Stimulated activated CD4-positive, alpha-beta T cell treated with anti-CD3 and anti-CD28 coated beads, Interleukin-15, amount 100 ng/mL, for 24 hours (primary cell): ENCODE results near the gene TBC1D30.
"Not testable (repeated sequence)": the region's sequence is repeated elsewhere in the genome, so short reads cannot be mapped to it uniquely, and the experiment has no call there.

Source experiments
- DNase-seq: peaks from one replicate; pipeline ENCODE4 v3.0.0-alpha.2; 2020

Gene TBC1D30

GRCh38 chr12:64824500-64825142 is at the start of gene TBC1D30:
TSS of gene TBC1D30 (plus strand) at chr12:64824647. CDS start at chr12:64824880, 233 bp downstream.
- DNase-seq, result peak; percentile 51

- DNase-seq, result not testable (repeated sequence)
These were observed 49.2 kb upstream of the TBC1D30 start for GRCh38 chr12:64775147-64775736.

GRCh38 chr12:64779354-64779974 is 45.0 kb upstream of the TBC1D30 start:
- DNase-seq, result no peak

GRCh38 chr12:64780132-64780530 is 44.3 kb upstream of the TBC1D30 start:
- no peak for DNase-seq

- peak; percentile 32 for DNase-seq
These were observed 43.7 kb upstream of the TBC1D30 start for GRCh38 chr12:64780531-64781279.

GRCh38 chr12:64781280-64782190 is 42.9 kb upstream of the TBC1D30 start:
- DNase-seq, result no peak

GRCh38 chr12:64782191-64782876 is 42.1 kb upstream of the TBC1D30 start:
- DNase-seq, result no peak

GRCh38 chr12:64785838-64786237 is 38.6 kb upstream of the TBC1D30 start:
- DNase-seq, result no peak

- no peak for DNase-seq
These were observed 34.3 kb upstream of the TBC1D30 start for GRCh38 chr12:64790166-64790565.

GRCh38 chr12:64791036-64791435 is 33.4 kb upstream of the TBC1D30 start:
- no peak for DNase-seq

- DNase-seq, result no peak
These were observed 32.3 kb upstream of the TBC1D30 start for GRCh38 chr12:64792128-64792527.

- DNase-seq, result no peak
These were observed 30.8 kb upstream of the TBC1D30 start for GRCh38 chr12:64793610-64794009.

- DNase-seq, result no peak
These were observed 30.1 kb upstream of the TBC1D30 start for GRCh38 chr12:64794305-64794704.

GRCh38 chr12:64796205-64796845 is 28.1 kb upstream of the TBC1D30 start:
- DNase-seq, result peak; percentile 67

- DNase-seq, result no peak
These were observed 27.3 kb upstream of the TBC1D30 start for GRCh38 chr12:64797156-64797555.

- DNase-seq, result no peak
These were observed 26.3 kb upstream of the TBC1D30 start for GRCh38 chr12:64798165-64798564.

GRCh38 chr12:64800640-64801039 is 23.8 kb upstream of the TBC1D30 start:
- DNase-seq, result no peak

GRCh38 chr12:64801381-64801780 is 23.1 kb upstream of the TBC1D30 start:
- DNase-seq, result no peak

GRCh38 chr12:64802180-64802775 is 22.2 kb upstream of the TBC1D30 start:
- DNase-seq, result peak; percentile 67

GRCh38 chr12:64806173-64806572 is 18.3 kb upstream of the TBC1D30 start:
- DNase-seq, result no peak
